Measurements from ENCODE around the gene PLEKHM2.

The PLEKHM2 gene

DNA sequence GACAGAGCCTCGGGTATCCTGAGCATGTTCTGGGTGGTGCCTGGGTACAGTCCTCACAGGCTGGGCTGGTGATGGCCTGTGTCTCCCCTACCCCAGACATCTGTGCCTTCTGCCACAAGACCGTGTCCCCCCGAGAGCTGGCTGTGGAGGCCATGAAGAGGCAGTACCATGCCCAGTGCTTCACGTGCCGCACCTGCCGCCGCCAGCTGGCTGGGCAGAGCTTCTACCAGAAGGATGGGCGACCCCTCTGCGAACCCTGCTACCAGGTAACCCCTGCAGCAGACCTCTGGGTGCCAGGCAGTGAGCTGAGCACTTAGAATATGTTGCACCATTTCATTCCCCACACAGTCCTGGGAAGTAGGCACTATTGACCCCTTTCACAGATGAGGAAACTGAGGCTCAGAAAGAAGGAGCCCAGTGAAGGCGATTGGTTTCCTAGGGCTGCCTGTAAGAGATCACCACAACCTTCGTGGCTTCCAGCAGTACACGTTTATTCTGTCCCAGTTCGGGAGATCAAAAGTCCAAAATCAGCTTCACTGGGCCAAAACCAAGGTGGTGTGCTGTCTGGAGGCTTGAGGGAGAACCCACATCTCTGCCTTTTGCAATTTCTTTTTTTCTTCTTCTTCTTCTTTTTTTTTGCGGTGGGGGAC is 86.3 kb downstream of the PLEKHM2 start:
- TF ChIP-seq, protein P1, sequence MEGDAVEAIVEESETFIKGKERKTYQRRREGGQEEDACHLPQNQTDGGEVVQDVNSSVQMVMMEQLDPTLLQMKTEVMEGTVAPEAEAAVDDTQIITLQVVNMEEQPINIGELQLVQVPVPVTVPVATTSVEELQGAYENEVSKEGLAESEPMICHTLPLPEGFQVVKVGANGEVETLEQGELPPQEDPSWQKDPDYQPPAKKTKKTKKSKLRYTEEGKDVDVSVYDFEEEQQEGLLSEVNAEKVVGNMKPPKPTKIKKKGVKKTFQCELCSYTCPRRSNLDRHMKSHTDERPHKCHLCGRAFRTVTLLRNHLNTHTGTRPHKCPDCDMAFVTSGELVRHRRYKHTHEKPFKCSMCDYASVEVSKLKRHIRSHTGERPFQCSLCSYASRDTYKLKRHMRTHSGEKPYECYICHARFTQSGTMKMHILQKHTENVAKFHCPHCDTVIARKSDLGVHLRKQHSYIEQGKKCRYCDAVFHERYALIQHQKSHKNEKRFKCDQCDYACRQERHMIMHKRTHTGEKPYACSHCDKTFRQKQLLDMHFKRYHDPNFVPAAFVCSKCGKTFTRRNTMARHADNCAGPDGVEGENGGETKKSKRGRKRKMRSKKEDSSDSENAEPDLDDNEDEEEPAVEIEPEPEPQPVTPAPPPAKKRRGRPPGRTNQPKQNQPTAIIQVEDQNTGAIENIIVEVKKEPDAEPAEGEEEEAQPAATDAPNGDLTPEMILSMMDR (IDR thresholded peaks at IDR 0.05; ENCODE audit: low read depth, low read length): no peak
- DNase-seq (ENCODE audit: extremely low read depth, low read depth): no peak

DNA sequence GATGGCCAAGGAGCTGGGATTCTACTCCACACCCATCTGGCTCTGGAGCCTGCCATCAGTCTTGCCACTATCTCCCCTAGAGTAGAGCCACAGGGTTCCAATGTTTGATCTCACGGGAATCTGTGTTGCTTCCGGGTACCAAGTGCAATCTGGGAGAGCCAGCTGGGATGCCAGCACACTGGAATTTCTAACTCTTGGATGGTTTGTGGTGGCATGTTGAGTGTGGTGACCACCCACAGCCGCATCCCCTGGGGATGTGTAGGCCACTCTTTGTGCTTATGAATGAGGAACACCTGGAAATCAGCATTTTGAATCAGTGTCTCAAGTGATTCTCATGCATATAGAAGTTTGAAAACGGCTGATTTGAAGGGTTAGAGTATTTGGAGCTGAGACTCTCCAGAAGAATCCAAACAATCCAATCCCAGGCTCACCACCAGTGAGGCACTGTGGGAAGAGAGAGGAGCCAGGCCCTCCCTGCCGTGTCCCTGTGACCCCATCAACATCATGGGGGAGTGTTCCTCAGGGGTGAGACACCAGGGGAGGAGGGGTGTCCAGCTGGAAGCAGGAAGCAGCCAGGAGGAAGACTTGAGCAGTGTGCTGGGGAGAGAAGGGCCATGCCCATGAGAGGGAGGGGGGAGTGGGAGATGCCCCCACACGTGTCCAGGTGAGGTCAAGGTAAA is 87.9 kb downstream of the PLEKHM2 start:
- TF ChIP-seq, protein P1 (IDR thresholded peaks at IDR 0.05; ENCODE audit: low read depth, low read length): no peak
- DNase-seq (ENCODE audit: extremely low read depth, low read depth): no peak

DNA sequence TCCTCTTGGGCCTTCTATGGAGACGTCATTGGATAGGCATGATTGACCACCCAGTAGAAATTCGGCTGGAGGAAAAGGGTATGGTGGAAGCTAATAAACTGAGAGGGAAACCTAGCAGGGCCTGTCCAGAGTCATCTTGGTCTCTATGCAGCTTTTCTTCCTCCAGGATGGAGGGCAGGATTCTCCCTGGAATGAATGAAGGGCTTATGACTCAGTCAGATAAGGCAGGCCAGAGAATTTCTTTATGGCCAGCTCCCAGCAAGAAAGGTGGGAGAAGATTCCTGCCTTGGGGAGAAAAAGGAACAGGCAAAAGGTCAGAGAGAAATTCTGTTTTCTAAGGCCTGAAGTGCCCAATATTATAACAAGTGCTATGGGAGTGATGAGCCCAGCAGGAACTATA is 91.6 kb downstream of the PLEKHM2 start:
- TF ChIP-seq, protein P1 (IDR thresholded peaks at IDR 0.05; ENCODE audit: low read depth, low read length): no peak
- no peak for DNase-seq (ENCODE audit: extremely low read depth, low read depth)

DNA sequence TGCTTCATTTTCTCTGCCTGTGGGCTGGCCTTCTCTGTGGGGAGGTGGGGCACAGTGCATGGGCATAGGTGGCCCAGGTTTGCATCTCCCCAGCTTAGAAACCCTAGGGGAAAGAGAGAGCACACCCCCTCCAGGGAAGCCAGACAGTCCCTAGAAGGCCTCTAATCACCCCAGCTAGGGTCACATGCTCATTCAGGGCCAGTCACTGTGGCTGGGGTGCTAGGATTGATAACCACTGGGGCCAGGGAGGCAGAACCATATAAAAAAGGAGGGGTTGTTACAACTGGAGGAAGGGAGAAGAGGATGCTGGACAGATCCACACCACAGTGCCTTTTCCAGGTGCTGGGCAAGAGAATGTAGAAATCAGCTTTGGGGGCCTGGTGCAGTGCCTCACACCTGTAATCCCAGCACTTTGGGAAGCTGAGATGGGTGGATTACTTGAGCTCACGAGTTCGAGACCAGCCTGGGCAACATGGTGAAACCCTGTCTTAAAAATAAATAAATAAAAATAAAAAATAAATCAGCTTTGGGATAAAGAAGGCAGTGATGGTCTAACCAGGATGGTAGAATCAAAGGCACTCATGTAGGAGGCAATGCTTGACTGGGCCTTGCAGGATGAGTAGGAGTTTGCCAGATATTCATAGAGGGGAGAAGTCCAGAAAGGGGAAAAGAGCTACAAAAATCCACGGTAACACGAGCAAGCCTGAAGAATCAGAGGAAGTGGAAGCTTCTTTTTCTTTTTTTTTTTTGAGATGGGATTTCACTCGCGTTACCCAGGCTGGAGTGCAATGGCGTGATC is 94.0 kb downstream of the PLEKHM2 start:
- DNase-seq (ENCODE audit: extremely low read depth, low read depth): no peak
- TF ChIP-seq, protein P1 (IDR thresholded peaks at IDR 0.05; ENCODE audit: low read depth, low read length): no peak

All from AG09319 (cell line).